GM21737 (cell line): ENCODE measurements around the gene PTPRD.

ENCODE experiments used
- ATAC-seq: cut with Tn5 transposase; IDR thresholded peaks from one replicate; pipeline ENCODE4 v1.9.1; 2021; ENCODE audit warnings: mild to moderate bottlenecking, moderate library complexity; ENCODE audit not compliant: unreplicated experiment

The PTPRD gene

GRCh38 chr9:10612641-10613398 is at the start of gene PTPRD:
Gene PTPRD (minus strand): TSS chr9:10613002.
- peak; percentile 93 for ATAC-seq

GRCh38 chr9:10661994-10662393 is 49.2 kb upstream of the PTPRD start:
- ATAC-seq: no peak

DNA sequence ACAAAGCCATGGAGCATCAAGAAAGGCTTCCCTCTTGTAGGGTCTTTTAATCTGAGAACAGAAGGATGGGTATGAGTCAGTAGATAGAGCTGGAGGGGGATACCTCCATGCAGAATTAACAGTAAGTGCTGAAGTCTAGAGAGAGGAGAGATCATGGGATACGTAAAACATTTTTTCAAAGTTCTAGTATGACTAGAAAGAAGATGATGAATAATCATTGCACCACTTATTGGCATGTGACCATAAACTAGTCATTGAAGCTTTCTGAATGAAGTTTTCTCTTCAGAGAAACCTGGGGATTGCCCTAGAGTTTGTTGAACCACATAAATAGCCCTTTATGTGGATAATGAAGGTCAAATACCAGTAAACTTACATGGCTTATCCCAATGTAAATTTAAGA is 48.6 kb upstream of the PTPRD start:
- no peak for ATAC-seq

GRCh38 chr9:10651012-10651411 is 38.2 kb upstream of the PTPRD start:
- ATAC-seq: no peak

- no peak for ATAC-seq
Observed at GRCh38 chr9:10649076-10649475, 36.3 kb upstream of the PTPRD start.

- no peak for ATAC-seq
Observed at GRCh38 chr9:10633785-10634184, 21.0 kb upstream of the PTPRD start.

DNA sequence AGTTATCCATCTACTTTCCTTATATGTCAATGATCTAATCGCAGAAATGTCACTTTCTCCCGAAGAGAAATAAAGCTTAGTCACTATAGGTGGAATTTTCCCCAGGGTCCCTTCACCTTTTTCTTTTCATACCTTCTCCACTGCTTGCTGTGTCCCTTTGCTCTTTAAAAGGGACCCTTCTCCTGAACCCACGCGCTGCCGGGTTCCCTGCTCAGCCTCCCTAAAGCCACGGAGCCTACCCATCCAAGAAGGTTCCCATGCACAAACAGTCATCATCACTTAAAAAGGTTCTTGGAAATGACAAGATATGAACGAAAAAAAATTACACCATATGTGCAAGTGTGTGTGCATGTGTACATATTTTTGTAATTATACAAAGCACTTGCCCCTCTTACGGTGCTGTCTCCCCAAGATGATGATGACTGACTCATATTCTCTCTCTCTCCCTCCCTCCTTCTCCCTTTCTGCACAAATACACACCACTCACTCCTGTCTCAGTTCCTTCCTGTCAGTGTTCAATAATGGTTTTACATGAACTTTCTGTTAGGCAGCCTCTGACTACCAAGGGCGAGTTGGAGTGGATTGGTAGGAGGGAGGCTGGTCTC is 1.5 kb upstream of the PTPRD start:
- ATAC-seq: no peak

- ATAC-seq: no peak
Observed at GRCh38 chr9:10613419-10613818, 617 bp upstream of the PTPRD start.

DNA sequence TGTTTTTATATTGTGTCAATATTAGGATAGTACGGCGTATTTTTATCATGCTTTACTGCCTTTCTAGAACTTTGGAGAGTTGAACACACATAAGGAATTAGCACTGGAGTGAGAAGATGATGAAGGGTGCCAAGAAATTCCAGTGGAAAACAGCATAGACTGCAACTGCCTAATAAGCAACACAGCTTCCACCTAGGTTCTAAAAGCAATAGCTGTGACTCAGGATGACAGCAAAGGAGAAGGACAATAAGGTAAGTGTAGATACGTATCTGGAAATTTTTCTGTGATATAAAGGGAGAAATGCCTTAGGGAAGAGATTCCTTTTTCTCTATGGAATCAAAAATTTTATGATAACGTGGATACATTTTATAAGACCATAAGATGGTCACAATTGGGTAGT is 7.4 kb downstream of the PTPRD start:
- ATAC-seq: no peak

- ATAC-seq: no peak
Observed at GRCh38 chr9:10604927-10605326, 7.9 kb downstream of the PTPRD start.

GRCh38 chr9:10597801-10598200 is 15.0 kb downstream of the PTPRD start:
- no peak for ATAC-seq

GRCh38 chr9:10594482-10594881 is 18.3 kb downstream of the PTPRD start:
- no peak for ATAC-seq

DNA sequence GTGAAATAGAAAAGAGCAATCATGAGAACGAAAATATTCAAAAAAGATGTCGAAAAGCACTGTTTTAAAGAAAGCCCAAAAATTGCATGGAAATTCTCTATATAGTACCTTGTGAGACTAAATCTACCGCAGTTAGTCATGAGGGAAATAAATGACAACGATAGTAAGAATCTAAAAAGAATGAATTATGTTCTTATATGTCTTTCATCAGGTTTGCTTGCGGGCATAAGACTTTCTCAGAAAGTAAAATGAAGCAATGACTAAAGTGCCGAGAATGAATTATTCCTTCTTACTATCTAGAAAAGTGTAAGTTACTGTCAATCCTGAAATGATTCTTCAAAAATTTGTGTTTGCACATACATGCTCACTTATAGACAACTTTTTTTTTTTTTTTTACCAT is 26.4 kb downstream of the PTPRD start:
- ATAC-seq: no peak

- ATAC-seq: no peak
Observed at GRCh38 chr9:10571699-10572098, 41.1 kb downstream of the PTPRD start.

DNA sequence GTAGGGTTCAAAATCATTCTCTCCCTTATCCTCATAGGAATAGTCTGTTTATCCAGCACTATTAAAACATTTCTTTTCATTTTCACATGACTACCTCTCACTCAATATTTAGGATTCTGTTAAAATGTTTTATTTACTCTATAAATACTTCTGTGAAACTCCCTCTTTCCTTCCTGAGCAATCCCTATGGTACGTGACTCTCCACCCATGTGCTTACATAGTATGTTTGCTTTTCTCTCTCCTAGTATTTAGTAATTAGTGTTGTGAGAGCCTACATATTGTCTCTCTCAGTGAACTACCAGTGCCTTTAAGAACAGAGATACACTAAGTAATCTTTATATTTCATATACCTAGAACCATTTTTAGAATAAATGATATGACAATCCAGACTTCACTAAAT is 46.0 kb downstream of the PTPRD start:
- ATAC-seq: no peak

DNA sequence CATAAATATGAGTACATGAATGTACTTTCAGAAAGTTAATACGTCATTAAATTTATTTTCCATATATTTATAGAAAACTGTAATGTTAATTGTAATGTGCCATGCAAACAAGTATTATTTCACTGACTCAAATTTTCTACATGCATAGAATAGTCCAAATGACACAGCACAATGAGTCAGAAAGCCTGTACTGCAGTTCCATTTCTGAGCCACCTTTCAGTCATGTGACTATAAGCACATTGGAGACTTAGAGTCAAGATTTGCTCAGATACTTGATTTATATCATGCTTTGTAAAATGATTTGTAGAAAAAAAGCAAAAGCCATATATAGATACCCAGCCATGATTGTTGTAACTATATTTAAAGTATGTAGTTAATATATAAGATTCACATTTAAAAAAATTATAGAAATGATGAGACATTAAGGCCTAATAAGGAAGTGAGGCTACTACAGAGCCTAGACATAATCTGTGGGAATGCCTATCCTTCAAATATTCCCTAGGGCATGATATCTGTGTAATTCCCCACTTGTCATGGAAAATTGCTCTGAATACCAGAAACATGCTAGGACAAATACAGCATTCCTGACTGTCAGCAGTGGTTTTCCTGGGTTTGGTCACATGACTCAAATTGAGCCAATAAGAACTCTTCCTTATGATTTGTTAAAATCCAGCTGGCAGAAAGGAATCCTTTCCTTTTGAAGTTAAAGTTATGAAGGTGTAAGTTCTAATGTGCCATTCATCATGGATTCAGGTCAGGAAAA is 50.0 kb downstream of the PTPRD start:
- ATAC-seq: no peak

GRCh38 chr9:10548348-10548747 is 64.5 kb downstream of the PTPRD start:
- ATAC-seq: no peak

GRCh38 chr9:10538073-10538472 is 74.7 kb downstream of the PTPRD start:
- ATAC-seq: no peak

DNA sequence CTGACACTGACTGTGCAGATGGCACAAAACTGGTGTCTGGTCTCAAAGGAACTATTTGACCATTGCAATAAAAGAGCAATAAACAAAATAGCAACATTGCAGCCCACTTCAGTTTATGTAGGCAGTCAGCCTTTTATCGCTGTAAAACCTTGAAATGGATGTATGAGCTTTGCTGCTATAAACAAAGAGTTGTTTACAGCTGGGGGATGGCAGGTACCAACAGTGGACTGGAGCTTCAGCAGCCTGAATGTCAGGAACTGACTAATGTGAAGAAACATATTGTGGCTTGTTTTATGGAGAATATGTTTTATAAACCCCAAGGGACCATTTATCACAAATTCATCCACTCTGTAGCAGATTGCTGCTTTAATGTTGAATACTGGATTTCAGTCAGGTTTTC is 78.0 kb downstream of the PTPRD start:
- ATAC-seq: no peak

DNA sequence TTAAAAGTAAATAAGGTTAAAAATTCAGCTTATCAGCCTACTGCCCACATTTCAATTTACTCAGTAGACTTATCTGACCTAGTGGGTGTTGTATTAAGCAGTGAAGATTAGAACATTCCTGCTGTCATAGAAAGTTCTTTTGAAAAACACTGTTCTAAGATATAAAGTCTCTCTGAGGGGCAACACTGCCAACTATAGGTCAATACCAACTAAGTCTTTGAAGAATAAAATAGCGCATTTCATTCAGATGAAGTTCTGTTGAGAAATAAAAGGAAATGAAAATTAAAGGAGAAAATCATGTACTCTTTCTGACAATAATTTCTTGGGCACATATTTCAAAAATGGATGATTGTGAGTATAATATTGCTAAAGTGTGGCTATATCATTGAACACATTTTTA is 86.8 kb downstream of the PTPRD start:
- ATAC-seq: no peak

GRCh38 chr9:10523164-10523563 is 89.6 kb downstream of the PTPRD start:
- no peak for ATAC-seq

DNA sequence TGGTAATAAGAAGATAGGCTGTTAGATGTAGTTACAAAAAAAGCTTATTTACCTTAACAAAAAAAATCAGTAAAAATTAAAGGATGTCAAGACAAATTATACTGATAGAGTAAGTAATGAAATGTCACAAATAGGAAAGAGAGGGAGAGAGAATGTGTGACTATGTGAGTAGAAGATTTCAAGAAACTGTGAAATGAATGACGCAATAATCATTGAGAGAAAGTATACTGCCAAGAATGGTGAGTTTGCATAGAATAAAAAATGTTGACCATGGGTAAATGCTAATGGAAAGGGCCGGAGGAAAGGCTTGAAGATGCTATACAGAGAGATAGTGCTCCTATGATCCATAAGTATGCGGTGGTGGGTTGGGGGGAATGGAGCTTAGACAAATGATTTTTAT is 100.7 kb downstream of the PTPRD start:
- no peak for ATAC-seq
